ENCODE data around the gene SHMT2. TPM values are rescaled to one million over a fixed set of nuclear protein-coding genes. Genes with fewer than 3 reads are reported as not detected.

Gene SHMT2
- total RNA-seq, 1 donor from 2014 or later: 78.7 TPM

DNA sequence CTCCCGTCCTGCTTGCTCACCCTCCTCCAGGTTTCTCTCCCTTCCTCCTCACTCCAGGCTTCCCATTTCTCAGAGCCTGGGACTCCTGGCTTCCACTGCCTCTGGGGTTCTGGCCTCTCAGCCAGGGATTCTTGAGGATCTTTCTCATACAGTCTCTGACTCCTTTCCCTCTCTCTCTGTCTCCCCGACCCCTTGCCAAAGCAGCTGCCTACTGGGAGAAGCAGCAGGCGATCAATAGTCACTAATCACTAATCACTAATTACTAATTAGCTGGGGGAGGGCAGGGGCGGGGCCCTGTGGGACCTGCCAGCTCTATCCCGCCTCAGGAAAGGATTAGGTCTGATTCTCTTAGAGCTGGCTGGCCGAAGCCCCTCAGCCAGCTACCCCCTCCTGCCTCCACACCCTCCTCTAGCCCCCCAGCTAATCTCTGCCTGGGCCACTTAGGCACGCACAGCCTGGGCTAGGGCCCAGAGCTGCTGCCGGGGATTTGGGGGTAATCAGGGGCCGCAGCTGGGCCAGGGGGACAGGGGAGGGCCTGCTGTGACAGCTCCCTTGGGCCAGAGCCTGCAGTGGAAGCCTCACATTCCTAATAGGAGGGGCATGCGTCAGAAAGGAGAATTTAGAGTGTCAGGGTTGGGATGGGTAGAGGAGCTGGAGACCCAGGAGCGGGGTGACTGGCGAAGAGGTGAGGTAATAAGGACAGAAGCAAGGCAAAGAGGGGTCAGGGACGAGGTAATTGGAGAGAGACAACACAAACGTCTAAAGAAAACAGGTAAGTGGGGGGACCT, 10.1 kb upstream of the SHMT2 start:
- H3K4me1 Mint-ChIP-seq: peaks cover 69% of the 10 kb centered on the region

DNA sequence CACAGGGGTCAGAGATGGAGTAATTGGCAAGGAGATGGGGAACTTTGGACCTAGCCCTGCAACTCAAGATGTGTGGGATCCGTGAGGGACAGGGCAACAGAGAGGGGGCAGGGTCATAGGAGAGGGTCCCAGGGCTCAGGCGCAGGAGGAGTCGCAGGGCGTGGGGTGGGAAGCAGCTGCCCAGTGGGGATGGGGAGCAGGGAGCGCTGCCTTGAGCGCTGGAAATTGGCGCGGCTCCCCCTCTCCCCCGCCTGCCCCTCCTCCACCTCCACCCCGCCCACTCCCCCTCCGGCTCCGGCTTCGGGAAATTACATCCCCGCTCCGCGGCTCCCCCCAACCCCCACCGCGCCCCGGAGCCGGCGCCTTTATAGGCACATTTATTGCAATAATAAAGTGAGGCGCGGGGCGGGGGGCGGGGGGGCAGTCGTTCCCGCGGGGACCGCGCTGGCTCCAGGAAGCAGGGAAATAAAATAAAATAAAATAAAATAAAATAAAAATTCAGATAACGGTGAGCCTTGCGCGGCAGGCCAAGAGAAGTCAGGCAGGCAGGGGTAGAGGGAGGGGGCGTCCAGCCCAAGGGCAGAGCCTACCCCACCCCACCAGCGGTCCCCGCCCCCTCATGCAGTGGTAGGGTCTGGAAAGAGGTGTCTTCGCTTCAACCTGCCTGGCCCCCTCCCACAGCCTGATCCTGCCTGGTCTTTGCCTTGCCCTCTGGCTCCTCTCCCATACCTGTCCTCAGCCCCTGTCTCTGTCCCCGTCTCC, 9.3 kb upstream of the SHMT2 start:
- no peak overlapping the region for H3K27ac Mint-ChIP-seq
- peaks cover 88% of the 10 kb centered on the region for H3K27me3 Mint-ChIP-seq (ENCODE audit: low read depth)
- no peaks in the 10 kb centered on the region for H3K9me3 Mint-ChIP-seq
- no peaks in the 10 kb centered on the region for H3K36me3 Mint-ChIP-seq
- H3K4me3 Mint-ChIP-seq: peak overlapping the region; percentile 12
- DNase-seq (ENCODE audit: low spot score in 2 of 2, unreplicated experiment in 2 of 2): no peak
- H3K4me1 Mint-ChIP-seq: peaks cover 64% of the 10 kb centered on the region
- TF ChIP-seq, protein P1, sequence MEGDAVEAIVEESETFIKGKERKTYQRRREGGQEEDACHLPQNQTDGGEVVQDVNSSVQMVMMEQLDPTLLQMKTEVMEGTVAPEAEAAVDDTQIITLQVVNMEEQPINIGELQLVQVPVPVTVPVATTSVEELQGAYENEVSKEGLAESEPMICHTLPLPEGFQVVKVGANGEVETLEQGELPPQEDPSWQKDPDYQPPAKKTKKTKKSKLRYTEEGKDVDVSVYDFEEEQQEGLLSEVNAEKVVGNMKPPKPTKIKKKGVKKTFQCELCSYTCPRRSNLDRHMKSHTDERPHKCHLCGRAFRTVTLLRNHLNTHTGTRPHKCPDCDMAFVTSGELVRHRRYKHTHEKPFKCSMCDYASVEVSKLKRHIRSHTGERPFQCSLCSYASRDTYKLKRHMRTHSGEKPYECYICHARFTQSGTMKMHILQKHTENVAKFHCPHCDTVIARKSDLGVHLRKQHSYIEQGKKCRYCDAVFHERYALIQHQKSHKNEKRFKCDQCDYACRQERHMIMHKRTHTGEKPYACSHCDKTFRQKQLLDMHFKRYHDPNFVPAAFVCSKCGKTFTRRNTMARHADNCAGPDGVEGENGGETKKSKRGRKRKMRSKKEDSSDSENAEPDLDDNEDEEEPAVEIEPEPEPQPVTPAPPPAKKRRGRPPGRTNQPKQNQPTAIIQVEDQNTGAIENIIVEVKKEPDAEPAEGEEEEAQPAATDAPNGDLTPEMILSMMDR (IDR thresholded peaks at IDR 0.05; ENCODE audit: unreplicated experiment): no peak

More for the DNA sequence above, 10.1 kb upstream of the SHMT2 start:
- TF ChIP-seq, protein P1 (IDR thresholded peaks at IDR 0.05; ENCODE audit: unreplicated experiment): no peak
- no peak for DNase-seq (ENCODE audit: low spot score in 2 of 2, unreplicated experiment in 2 of 2)
- no peak overlapping the region for H3K27ac Mint-ChIP-seq
- H3K27me3 Mint-ChIP-seq (ENCODE audit: low read depth): peaks cover 89% of the 10 kb centered on the region
- no peaks in the 10 kb centered on the region for H3K36me3 Mint-ChIP-seq
- H3K9me3 Mint-ChIP-seq: no peaks in the 10 kb centered on the region
- H3K4me3 Mint-ChIP-seq: peak overlapping the region; percentile 12

DNA sequence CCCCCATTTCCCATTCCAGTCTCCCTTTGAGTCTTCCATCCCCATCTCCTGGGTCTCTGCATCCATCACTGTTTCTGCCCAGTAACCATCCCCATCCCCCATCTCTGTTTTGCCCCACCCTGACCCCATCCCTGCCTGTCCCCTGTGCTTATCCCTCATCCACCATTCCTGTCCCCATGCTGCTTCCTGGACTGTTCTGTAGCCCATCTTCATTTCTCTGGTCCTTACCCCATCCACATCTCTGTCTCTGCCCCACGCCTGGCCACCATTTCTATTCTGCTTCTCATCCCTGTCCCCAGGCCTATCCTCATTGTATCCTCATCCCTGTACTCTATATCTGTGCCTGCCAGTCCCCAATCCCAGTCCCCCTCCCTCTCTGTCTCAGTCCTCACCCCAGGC, 8.7 kb upstream of the SHMT2 start:
- TF ChIP-seq, protein P1 (IDR thresholded peaks at IDR 0.05; ENCODE audit: unreplicated experiment): no peak
- Mint-ChIP-seq H3K9me3 (no peaks in the 10 kb centered on the region), H3K27ac (no peak overlapping the region), H3K27me3 (ENCODE audit: low read depth) (peaks cover 87% of the 10 kb centered on the region), H3K4me3 (no peak overlapping the region), H3K36me3 (no peaks in the 10 kb centered on the region), H3K4me1 (peaks cover 62% of the 10 kb centered on the region)
- DNase-seq (ENCODE audit: low spot score in 2 of 2, unreplicated experiment in 2 of 2): no peak

DNA sequence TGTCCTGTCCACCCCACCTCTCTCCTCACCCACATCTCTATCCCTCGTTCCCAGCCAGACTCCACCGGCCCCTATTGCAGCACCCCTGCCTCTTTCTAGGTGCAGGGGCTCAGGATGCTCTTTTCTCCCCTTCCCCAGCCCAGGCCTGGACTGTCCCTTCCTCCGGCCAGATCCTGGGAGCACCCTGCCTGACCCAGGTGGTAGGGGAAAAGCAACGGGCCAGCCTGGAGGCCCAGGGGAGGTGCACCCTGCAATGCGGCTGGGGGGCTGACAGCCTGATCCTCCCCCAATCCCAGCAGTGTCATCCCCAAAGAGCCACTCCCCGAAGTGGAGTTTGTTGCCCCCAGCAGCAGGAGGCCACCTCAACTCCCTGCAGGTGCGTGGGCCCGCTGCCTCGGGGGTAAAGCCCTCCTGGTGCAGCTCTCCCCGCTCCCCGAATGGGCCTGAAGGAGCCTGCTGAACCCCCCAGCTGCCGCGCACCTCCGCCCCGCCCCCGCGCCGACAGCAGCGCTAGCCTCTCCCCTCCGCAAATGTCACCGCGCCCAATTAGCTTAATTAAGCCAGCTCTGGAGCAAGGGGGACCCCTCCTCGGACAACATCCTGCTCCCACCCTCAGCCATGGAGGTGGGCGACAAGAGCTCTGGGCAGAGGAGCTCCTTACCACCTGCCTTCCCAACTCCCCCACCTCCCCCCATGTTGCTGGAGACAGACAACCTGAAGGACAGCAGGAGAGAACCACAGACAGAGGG, 8.2 kb upstream of the SHMT2 start:
- H3K4me3 Mint-ChIP-seq: no peak overlapping the region
- TF ChIP-seq, protein P1 (IDR thresholded peaks at IDR 0.05; ENCODE audit: unreplicated experiment): no peak

DNA sequence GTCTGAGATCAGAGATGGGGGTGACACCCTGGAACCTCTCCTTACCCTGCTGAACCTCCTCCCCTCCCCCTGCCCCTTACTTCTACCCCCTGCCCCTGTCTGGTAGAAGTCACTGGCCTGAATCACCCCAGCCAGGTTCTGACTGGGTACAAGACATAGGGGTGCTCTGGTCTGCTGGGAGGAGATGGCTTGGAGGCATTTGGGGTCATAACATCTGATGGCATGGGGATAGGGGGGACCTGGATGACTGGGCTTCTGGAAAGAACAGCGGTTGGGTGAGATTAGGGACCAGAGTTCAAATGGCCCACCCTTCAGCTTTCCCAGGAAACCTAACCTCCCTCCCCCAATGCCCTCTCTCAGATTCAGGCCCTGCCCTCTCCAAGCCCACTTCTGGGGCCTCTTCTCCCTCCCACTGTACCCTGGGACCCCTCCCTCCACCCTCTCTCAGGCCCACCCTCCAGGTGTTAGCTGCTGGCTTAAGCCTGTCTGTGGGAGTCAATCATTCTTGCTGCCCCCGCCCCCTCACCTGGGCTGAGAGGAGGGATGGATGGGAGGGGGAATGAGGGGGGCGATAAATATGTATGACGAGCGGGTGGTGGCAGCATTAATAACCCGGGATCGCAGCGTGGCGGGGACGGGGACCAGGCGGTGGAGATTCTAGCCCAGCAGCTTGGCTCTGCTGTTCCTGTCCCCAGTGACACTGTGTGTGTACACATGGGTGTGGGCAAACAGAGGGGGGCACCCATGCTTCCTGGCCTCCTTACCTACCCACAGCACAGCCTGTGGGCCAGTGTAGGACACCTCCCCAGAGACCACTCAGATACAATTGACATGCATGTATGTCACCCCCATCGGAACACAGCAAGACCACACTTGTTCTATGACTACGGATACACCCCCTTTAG, 7.0 kb upstream of the SHMT2 start:
- H3K4me3 Mint-ChIP-seq: no peak overlapping the region
- H3K27ac Mint-ChIP-seq: no peak overlapping the region
- H3K9me3 Mint-ChIP-seq: no peaks in the 10 kb centered on the region
- TF ChIP-seq, protein P1 (IDR thresholded peaks at IDR 0.05; ENCODE audit: unreplicated experiment): no peak
- H3K4me1 Mint-ChIP-seq: peaks cover 65% of the 10 kb centered on the region
- no peaks in the 10 kb centered on the region for H3K36me3 Mint-ChIP-seq
- DNase-seq (ENCODE audit: low spot score in 2 of 2, unreplicated experiment in 2 of 2): no peak
- H3K27me3 Mint-ChIP-seq (ENCODE audit: low read depth): peaks cover 92% of the 10 kb centered on the region

More for the DNA sequence above, 8.2 kb upstream of the SHMT2 start:
- Mint-ChIP-seq H3K27ac (no peak overlapping the region), H3K36me3 (no peaks in the 10 kb centered on the region), H3K27me3 (ENCODE audit: low read depth) (peaks cover 88% of the 10 kb centered on the region), H3K4me1 (peaks cover 62% of the 10 kb centered on the region), H3K9me3 (no peaks in the 10 kb centered on the region)
- DNase-seq (ENCODE audit: low spot score in 2 of 2, unreplicated experiment in 2 of 2): no peak
